Caco-2 (cell line): ENCODE data around the gene STT3A. TPM values are rescaled to one million over a fixed set of nuclear protein-coding genes. Genes with fewer than 3 reads are reported as not detected.

ENCODE experiments used
- BruUV-seq: library from RNA; stranded (reverse); fragments of 400-500 nt; replicated peaks from 2 replicates; lab custom pipeline; 2021; lab: Mats Ljungman, UMichigan
- CTCF ChIA-PET: fragments of 300-600 bp; sonication (Branson Sonifier 250); formaldehyde crosslinking; loops from one replicate; lab custom pipeline; 2022; ENCODE audit warnings: antibody characterized with exemption; lab: Charles Lee
- POLR2A ChIA-PET: fragments of 300-600 bp; sonication (Branson Sonifier 250); formaldehyde crosslinking; loops from one replicate; lab custom pipeline; 2022; ENCODE audit warnings: antibody characterized with exemption; lab: Charles Lee
- DNase-seq, 2 experiments: peaks; one replicate each; pipeline versions ENCODE4 v3.0.0 to v3.0.0-alpha.2; 2020 to 2022
- H3K27me3 ChIP-seq: replicated peaks from 2 replicates; pipeline ENCODE4 v1.6.0; 2011; ENCODE audit warnings: low read length; ENCODE audit not compliant: control insufficient read depth, insufficient read depth
- H3K36me3 ChIP-seq: 2 replicates; pipeline ENCODE4 v1.5.1; 2011; ENCODE audit warnings: low read length; ENCODE audit not compliant: control insufficient read depth, insufficient read depth
- H3K4me1 ChIP-seq: fragments of 250-450 bp; sonication (Bioruptor Pico); 2 replicates; pipeline ENCODE4 v1.5.1; 2020; ENCODE audit warnings: mild to moderate bottlenecking
- H3K4me3 ChIP-seq: 2 replicates; pipeline ENCODE4 v1.5.1; 2011; ENCODE audit warnings: low read depth, mild to moderate bottlenecking, control low read depth, low read length
- H3K9me3 ChIP-seq: fragments of 250-450 bp; sonication (Bioruptor Pico); 2 replicates; pipeline ENCODE4 v1.5.1; 2020; ENCODE audit warnings: mild to moderate bottlenecking, moderate library complexity
- H3K27ac Mint-ChIP-seq: one replicate; pipeline ENCODE4 v1.8.0; 2022; ENCODE audit warnings: mixed read lengths; ENCODE audit not compliant: unreplicated experiment
- H3K27me3 Mint-ChIP-seq: one replicate; pipeline ENCODE4 v1.8.0; 2022; ENCODE audit warnings: mixed read lengths; ENCODE audit not compliant: insufficient read depth, unreplicated experiment
- H3K36me3 Mint-ChIP-seq: one replicate; pipeline ENCODE4 v1.8.0; 2022; ENCODE audit warnings: mild to moderate bottlenecking, mixed read lengths; ENCODE audit not compliant: insufficient read depth, unreplicated experiment
- H3K4me1 Mint-ChIP-seq: one replicate; pipeline ENCODE4 v1.8.0; 2022; ENCODE audit warnings: low read depth, mixed read lengths; ENCODE audit not compliant: unreplicated experiment
- H3K4me3 Mint-ChIP-seq: one replicate; pipeline ENCODE4 v1.8.0; 2022; ENCODE audit warnings: mild to moderate bottlenecking, moderate library complexity, mixed read lengths; ENCODE audit not compliant: unreplicated experiment
- H3K9me3 Mint-ChIP-seq: one replicate; pipeline ENCODE4 v1.8.0; 2022; ENCODE audit warnings: mixed read lengths; ENCODE audit not compliant: unreplicated experiment
- CTCF ChIP-seq, 2 experiments: fragments of 200-600 bp in 1 of 2; IDR thresholded peaks; 1 replicate in 1 of 2; 2 replicates in 1 of 2; pipeline versions ENCODE4 v1.5.1 to v1.8.0; 2011 to 2022; ENCODE audit warnings: antibody characterized with exemption in 1 of 2, control low read depth in 1 of 2, inconsistent platforms in 1 of 2, low read depth in 1 of 2, low read length in 1 of 2, mild to moderate bottlenecking in 1 of 2, moderate library complexity in 1 of 2; ENCODE audit not compliant: insufficient read depth in 1 of 2, severe bottlenecking in 1 of 2, unreplicated experiment in 1 of 2
- intact Hi-C: fragments of 100-400 bp; cut with micrococcal nuclease; formaldehyde crosslinking; loops from one replicate; pipeline ENCODE4 v1.10.0; 2022; ENCODE audit not compliant: unreplicated experiment
- total RNA-seq: library from RNA; stranded (reverse); gene quantifications from 2 replicates; pipeline ENCODE4 v1.2.3, GENCODE V29; 2022

The STT3A gene
- total RNA-seq, 1 experiment from 2014 or later = 517 TPM

GRCh38 chr11:125562430-125562829, 30.2 kb upstream of the STT3A start:
- DNase-seq = no peak
- Mint-ChIP-seq H3K27me3 (no peaks in the 10 kb centered on the region), H3K36me3 (no peaks in the 10 kb centered on the region), H3K9me3 (no peaks in the 10 kb centered on the region), H3K4me1 (peaks cover 5% of the 10 kb centered on the region), H3K27ac (no peak overlapping the region), H3K4me3 (no peak overlapping the region)
- Histone ChIP-seq H3K4me3 (no peak overlapping the region), H3K9me3 (no peaks in the 10 kb centered on the region), H3K36me3 (no peaks in the 10 kb centered on the region; the same call in 1 of the 2 replicates), H3K27me3 (no peaks in the 10 kb centered on the region), H3K4me1 (peaks cover 11% of the 10 kb centered on the region; the same call in 1 of the 2 replicates)
- BruUV-seq = no TSS peak
- intact Hi-C loops = no loop called here
- ChIA-PET POLR2A (no interaction called here), CTCF (no interaction called here)
- TF ChIP-seq CTCF (IDR thresholded peaks at IDR 0.05; ENCODE audit: insufficient read depth in 1 of 2, low read depth in 1 of 2, low read length in 1 of 2, severe bottlenecking in 1 of 2, unreplicated experiment in 1 of 2) = no peak

DNA sequence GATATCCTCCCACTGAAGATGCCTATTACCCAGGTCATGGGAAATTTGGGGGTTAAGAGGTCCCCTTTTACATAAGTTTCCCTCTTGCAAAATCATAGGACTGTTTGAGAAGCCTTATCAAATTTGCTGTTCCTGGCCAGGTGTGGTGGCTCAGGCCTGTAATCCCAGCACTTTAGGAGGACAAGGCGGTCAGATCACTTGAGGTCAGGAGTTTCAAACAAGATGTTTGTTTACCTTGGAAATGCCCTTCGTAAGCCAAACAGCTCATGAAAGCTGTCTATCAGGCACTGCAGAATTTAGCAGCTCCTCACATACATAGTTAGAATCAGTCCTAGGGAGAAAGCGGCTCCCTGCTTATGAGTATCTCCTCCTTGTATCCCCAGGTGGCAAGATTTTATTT, 28.3 kb upstream of the STT3A start:
- intact Hi-C loops = no loop called here
- ChIA-PET POLR2A (interaction anchor here (0.5 kb wide), 1 partner anchor 946 kb away, joined by 4 read pairs; no protein-coding TSS in a partner anchor), CTCF (interaction anchor here (0.5 to 0.8 kb wide), 3 partner anchors 13 to 343 kb away, joined by 3 to 9 read pairs (median 3); no protein-coding TSS in a partner anchor)
- Mint-ChIP-seq H3K27me3 (no peaks in the 10 kb centered on the region), H3K9me3 (no peaks in the 10 kb centered on the region), H3K27ac (no peak overlapping the region), H3K4me3 (no peak overlapping the region), H3K4me1 (peaks cover 5% of the 10 kb centered on the region), H3K36me3 (no peaks in the 10 kb centered on the region)
- TF ChIP-seq CTCF (IDR thresholded peaks at IDR 0.05; ENCODE audit: insufficient read depth in 1 of 2, low read depth in 1 of 2, low read length in 1 of 2, severe bottlenecking in 1 of 2, unreplicated experiment in 1 of 2) = no peak
- H3K36me3 ChIP-seq = no peaks in the 10 kb centered on the region; the same call in 1 of the 2 replicates
- H3K27me3 ChIP-seq = no peaks in the 10 kb centered on the region
- peaks cover 11% of the 10 kb centered on the region; the same call in 1 of the 2 replicates for H3K4me1 ChIP-seq
- peak; percentile 58 to 65 for DNase-seq
- H3K4me3 ChIP-seq = no peak overlapping the region
- H3K9me3 ChIP-seq = no peaks in the 10 kb centered on the region
- no TSS peak for BruUV-seq

GRCh38 chr11:125566235-125566634, 26.4 kb upstream of the STT3A start:
- no peak for TF ChIP-seq CTCF (IDR thresholded peaks at IDR 0.05; ENCODE audit: insufficient read depth in 1 of 2, low read depth in 1 of 2, low read length in 1 of 2, severe bottlenecking in 1 of 2, unreplicated experiment in 1 of 2)
- POLR2A ChIA-PET = interaction anchor here (0.6 kb wide), 1 partner anchor 295 kb away, joined by 7 read pairs; no protein-coding TSS in a partner anchor
- CTCF ChIA-PET = no interaction called here
- Mint-ChIP-seq H3K36me3 (no peaks in the 10 kb centered on the region), H3K4me1 (peaks cover 5% of the 10 kb centered on the region), H3K27me3 (no peaks in the 10 kb centered on the region), H3K9me3 (no peaks in the 10 kb centered on the region), H3K27ac (no peak overlapping the region), H3K4me3 (no peak overlapping the region)
- Histone ChIP-seq H3K27me3 (no peaks in the 10 kb centered on the region), H3K4me1 (peaks cover 22% of the 10 kb centered on the region), H3K36me3 (no peaks in the 10 kb centered on the region; the same call in 1 of the 2 replicates), H3K4me3 (no peak overlapping the region), H3K9me3 (no peaks in the 10 kb centered on the region)
- intact Hi-C loops = no loop called here
- BruUV-seq = no TSS peak
- no peak for DNase-seq
